ENCODE results near the gene SUMO4.

SUMO4 gene

GRCh38 chr6:149419696-149420404, 19.8 kb downstream of the SUMO4 start:
- Histone ChIP-seq H3K36me3 (ENCODE audit: control insufficient read depth in 1 of 2, insufficient read depth in 2 of 2, low read length in 2 of 2) (no peaks in the 10 kb centered on the region), H3K4me3 (ENCODE audit: low read depth in 1 of 2, low read length in 2 of 2) (no peak overlapping the region), H3K9me3 (ENCODE audit: control insufficient read depth in 1 of 2, low read length in 2 of 2) (no peaks in the 10 kb centered on the region), H3K27ac (ENCODE audit: low read length) (no peak overlapping the region), H3K4me1 (ENCODE audit: control insufficient read depth in 1 of 2, insufficient read depth in 2 of 2, low read length in 2 of 2) (peaks cover 3 to 7% of the 10 kb centered on the region in 2 donors), H3K27me3 (ENCODE audit: low read depth, low read length) (no peaks in the 10 kb centered on the region)

GRCh38 chr6:149421132-149421531, 21.1 kb downstream of the SUMO4 start:
- H3K4me3 ChIP-seq (ENCODE audit: low read depth in 1 of 2, low read length in 2 of 2): no peak overlapping the region
- peaks cover 3 to 7% of the 10 kb centered on the region in 2 donors for H3K4me1 ChIP-seq (ENCODE audit: control insufficient read depth in 1 of 2, insufficient read depth in 2 of 2, low read length in 2 of 2)
- H3K9me3 ChIP-seq (ENCODE audit: control insufficient read depth in 1 of 2, low read length in 2 of 2): no peaks in the 10 kb centered on the region
- no peaks in the 10 kb centered on the region for H3K27me3 ChIP-seq (ENCODE audit: low read depth, low read length)
- H3K27ac ChIP-seq (ENCODE audit: low read length): no peak overlapping the region
- H3K36me3 ChIP-seq (ENCODE audit: control insufficient read depth in 1 of 2, insufficient read depth in 2 of 2, low read length in 2 of 2): no peaks in the 10 kb centered on the region

GRCh38 chr6:149422581-149422980, 22.5 kb downstream of the SUMO4 start:
- H3K9me3 ChIP-seq (ENCODE audit: control insufficient read depth in 1 of 2, low read length in 2 of 2): no peaks in the 10 kb centered on the region
- no peaks in the 10 kb centered on the region for H3K36me3 ChIP-seq (ENCODE audit: control insufficient read depth in 1 of 2, insufficient read depth in 2 of 2, low read length in 2 of 2)
- no peaks in the 10 kb centered on the region for H3K27me3 ChIP-seq (ENCODE audit: low read depth, low read length)
- peaks cover 3 to 7% of the 10 kb centered on the region in 2 donors for H3K4me1 ChIP-seq (ENCODE audit: control insufficient read depth in 1 of 2, insufficient read depth in 2 of 2, low read length in 2 of 2)
- no peak overlapping the region for H3K4me3 ChIP-seq (ENCODE audit: low read depth in 1 of 2, low read length in 2 of 2)
- H3K27ac ChIP-seq (ENCODE audit: low read length): no peak overlapping the region

- peak overlapping the region; percentile 17 to 37 for H3K4me3 ChIP-seq (ENCODE audit: low read depth in 1 of 2, low read length in 2 of 2)
- peaks cover 3 to 7% of the 10 kb centered on the region in 2 donors for H3K4me1 ChIP-seq (ENCODE audit: control insufficient read depth in 1 of 2, insufficient read depth in 2 of 2, low read length in 2 of 2)
- no peak overlapping the region for H3K27ac ChIP-seq (ENCODE audit: low read length)
- no peaks in the 10 kb centered on the region for H3K36me3 ChIP-seq (ENCODE audit: control insufficient read depth in 1 of 2, insufficient read depth in 2 of 2, low read length in 2 of 2)
- H3K9me3 ChIP-seq (ENCODE audit: control insufficient read depth in 1 of 2, low read length in 2 of 2): no peaks in the 10 kb centered on the region
- H3K27me3 ChIP-seq (ENCODE audit: low read depth, low read length): no peaks in the 10 kb centered on the region
Observed at GRCh38 chr6:149423964-149424440, 23.9 kb downstream of the SUMO4 start.

GRCh38 chr6:149425224-149425623, 25.2 kb downstream of the SUMO4 start:
- Histone ChIP-seq H3K36me3 (ENCODE audit: control insufficient read depth in 1 of 2, insufficient read depth in 2 of 2, low read length in 2 of 2) (no peaks in the 10 kb centered on the region), H3K4me1 (ENCODE audit: control insufficient read depth in 1 of 2, insufficient read depth in 2 of 2, low read length in 2 of 2) (peaks cover 3 to 7% of the 10 kb centered on the region in 2 donors), H3K27me3 (ENCODE audit: low read depth, low read length) (no peaks in the 10 kb centered on the region), H3K27ac (ENCODE audit: low read length) (no peak overlapping the region), H3K9me3 (ENCODE audit: control insufficient read depth in 1 of 2, low read length in 2 of 2) (no peaks in the 10 kb centered on the region), H3K4me3 (ENCODE audit: low read depth in 1 of 2, low read length in 2 of 2) (no peak overlapping the region)

GRCh38 chr6:149425754-149426153, 25.7 kb downstream of the SUMO4 start:
- no peaks in the 10 kb centered on the region for H3K27me3 ChIP-seq (ENCODE audit: low read depth, low read length)
- H3K4me1 ChIP-seq (ENCODE audit: control insufficient read depth in 1 of 2, insufficient read depth in 2 of 2, low read length in 2 of 2): peaks cover 3 to 7% of the 10 kb centered on the region in 2 donors

DNA sequence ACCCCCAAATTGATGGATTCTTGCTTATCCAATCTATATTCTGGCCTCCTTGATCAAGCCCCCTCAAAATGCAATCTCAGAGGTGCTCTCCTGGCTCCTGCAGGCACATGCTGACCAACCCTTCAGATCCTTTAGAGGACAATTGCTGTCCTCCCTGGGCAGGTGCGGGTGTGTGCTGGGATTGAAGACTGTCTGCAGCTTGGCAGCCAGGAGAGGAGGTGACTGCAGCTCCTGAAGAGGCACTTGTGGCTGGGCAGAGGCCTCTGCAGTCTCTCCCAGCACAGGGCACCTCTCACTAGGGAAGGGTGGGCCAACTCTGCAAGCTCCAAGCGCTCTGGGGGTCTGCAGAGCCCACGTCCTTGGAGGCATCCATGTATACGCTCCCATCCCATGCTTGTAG, 28.5 kb downstream of the SUMO4 start:
- no peaks in the 10 kb centered on the region for H3K36me3 ChIP-seq (ENCODE audit: control insufficient read depth in 1 of 2, insufficient read depth in 2 of 2, low read length in 2 of 2)
- H3K9me3 ChIP-seq (ENCODE audit: control insufficient read depth in 1 of 2, low read length in 2 of 2): no peaks in the 10 kb centered on the region
- no peaks in the 10 kb centered on the region for H3K27me3 ChIP-seq (ENCODE audit: low read depth, low read length)
- peaks cover 3 to 12% of the 10 kb centered on the region in 2 donors for H3K4me1 ChIP-seq (ENCODE audit: control insufficient read depth in 1 of 2, insufficient read depth in 2 of 2, low read length in 2 of 2)
- no peak overlapping the region for H3K4me3 ChIP-seq (ENCODE audit: low read depth in 1 of 2, low read length in 2 of 2)
- no peak overlapping the region for H3K27ac ChIP-seq (ENCODE audit: low read length)

More at GRCh38 chr6:149425754-149426153, 25.7 kb downstream of the SUMO4 start:
- no peak overlapping the region for H3K4me3 ChIP-seq (ENCODE audit: low read depth in 1 of 2, low read length in 2 of 2)
- H3K27ac ChIP-seq (ENCODE audit: low read length): no peak overlapping the region
- H3K9me3 ChIP-seq (ENCODE audit: control insufficient read depth in 1 of 2, low read length in 2 of 2): no peaks in the 10 kb centered on the region
- no peaks in the 10 kb centered on the region for H3K36me3 ChIP-seq (ENCODE audit: control insufficient read depth in 1 of 2, insufficient read depth in 2 of 2, low read length in 2 of 2)

DNA sequence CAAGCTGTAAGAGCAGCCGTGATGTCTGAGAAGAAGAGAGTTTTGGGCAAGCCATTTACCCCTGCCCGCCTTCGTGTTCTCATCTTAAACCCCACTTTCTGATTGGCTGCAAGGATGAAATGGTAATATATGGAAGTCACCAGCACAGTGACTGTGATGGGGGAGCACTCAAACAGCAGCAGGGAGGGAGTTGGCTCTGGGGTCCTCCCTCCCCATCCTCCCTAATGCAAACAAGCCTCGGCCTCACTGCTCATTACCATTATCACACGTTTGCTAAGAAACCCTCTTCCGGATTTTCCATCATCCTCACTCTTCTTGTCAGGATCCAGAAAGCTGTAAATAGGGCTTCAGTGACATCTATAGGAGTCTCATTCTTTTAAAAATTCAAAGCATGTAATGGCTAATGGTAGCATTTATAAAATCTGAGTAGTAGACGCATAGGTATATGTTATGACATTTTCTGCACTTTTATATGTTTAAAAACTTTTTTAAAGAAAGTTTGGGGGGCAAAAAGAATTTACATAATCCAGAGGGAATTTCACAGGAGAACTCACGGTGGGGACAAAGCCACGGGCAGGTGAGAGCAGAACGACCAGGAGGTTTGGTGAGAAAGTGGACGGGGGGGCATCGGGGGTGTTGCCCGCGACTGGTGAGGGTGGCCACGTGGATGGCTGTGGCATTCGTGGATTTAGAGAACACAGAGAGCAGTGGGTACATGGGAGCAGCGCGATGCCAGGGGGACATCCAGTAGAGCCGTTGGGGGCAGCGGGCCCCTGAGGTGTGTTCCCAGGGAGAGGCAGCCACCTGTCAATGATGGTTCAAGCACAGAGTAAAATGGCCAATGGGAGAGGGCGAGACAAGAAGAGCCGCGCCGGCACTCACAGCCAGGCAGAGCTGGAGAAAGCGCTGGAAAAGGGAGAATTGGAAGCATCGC, 29.6 kb downstream of the SUMO4 start:
- H3K27ac ChIP-seq (ENCODE audit: low read length): no peak overlapping the region
- H3K36me3 ChIP-seq (ENCODE audit: control insufficient read depth in 1 of 2, insufficient read depth in 2 of 2, low read length in 2 of 2): no peaks in the 10 kb centered on the region
- peaks cover 0 to 5% of the 10 kb centered on the region in 2 donors for H3K4me1 ChIP-seq (ENCODE audit: control insufficient read depth in 1 of 2, insufficient read depth in 2 of 2, low read length in 2 of 2)
- H3K4me3 ChIP-seq (ENCODE audit: low read depth in 1 of 2, low read length in 2 of 2): no peak overlapping the region
- no peaks in the 10 kb centered on the region for H3K9me3 ChIP-seq (ENCODE audit: control insufficient read depth in 1 of 2, low read length in 2 of 2)
- no peaks in the 10 kb centered on the region for H3K27me3 ChIP-seq (ENCODE audit: low read depth, low read length)

GRCh38 chr6:149431905-149432775, 32.1 kb downstream of the SUMO4 start:
- no peaks in the 10 kb centered on the region for H3K27me3 ChIP-seq (ENCODE audit: low read depth, low read length)
- H3K9me3 ChIP-seq (ENCODE audit: control insufficient read depth in 1 of 2, low read length in 2 of 2): no peaks in the 10 kb centered on the region
- H3K4me3 ChIP-seq (ENCODE audit: low read depth in 1 of 2, low read length in 2 of 2): no peak overlapping the region
- no peak overlapping the region for H3K27ac ChIP-seq (ENCODE audit: low read length)
- peaks cover 0 to 5% of the 10 kb centered on the region in 2 donors for H3K4me1 ChIP-seq (ENCODE audit: control insufficient read depth in 1 of 2, insufficient read depth in 2 of 2, low read length in 2 of 2)
- H3K36me3 ChIP-seq (ENCODE audit: control insufficient read depth in 1 of 2, insufficient read depth in 2 of 2, low read length in 2 of 2): no peaks in the 10 kb centered on the region

GRCh38 chr6:149433405-149433804, 33.3 kb downstream of the SUMO4 start:
- Histone ChIP-seq H3K27ac (ENCODE audit: low read length) (no peak overlapping the region), H3K4me3 (ENCODE audit: low read depth in 1 of 2, low read length in 2 of 2) (no peak overlapping the region), H3K27me3 (ENCODE audit: low read depth, low read length) (no peaks in the 10 kb centered on the region)

More at GRCh38 chr6:149433405-149433804, 33.3 kb downstream of the SUMO4 start:
- H3K4me1 ChIP-seq (ENCODE audit: control insufficient read depth in 1 of 2, insufficient read depth in 2 of 2, low read length in 2 of 2): peaks cover 0 to 5% of the 10 kb centered on the region in 2 donors
- no peaks in the 10 kb centered on the region for H3K36me3 ChIP-seq (ENCODE audit: control insufficient read depth in 1 of 2, insufficient read depth in 2 of 2, low read length in 2 of 2)
- no peaks in the 10 kb centered on the region for H3K9me3 ChIP-seq (ENCODE audit: control insufficient read depth in 1 of 2, low read length in 2 of 2)

Data from muscle layer of duodenum (tissue), 2 donors.